OCI-LY7 (cell line): ENCODE results near the gene SPATS2L. TPM values are rescaled to one million over a fixed set of nuclear protein-coding genes. Genes with fewer than 3 reads are reported as not detected.

Source experiments
- BruUV-seq: library from RNA; stranded (reverse); fragments of 400-500 nt; replicated peaks from 2 replicates; lab custom pipeline; 2021; lab: Mats Ljungman, UMichigan
- CTCF ChIA-PET: fragments of 300-600 bp; sonication (Branson Sonifier 250); formaldehyde crosslinking; loops from one replicate; lab custom pipeline; 2022; ENCODE audit warnings: antibody characterized with exemption; ENCODE audit not compliant: unreplicated experiment; lab: Charles Lee
- POLR2A ChIA-PET: fragments of 300-600 bp; sonication (Branson Sonifier 250); formaldehyde crosslinking; loops from one replicate; lab custom pipeline; 2022; ENCODE audit warnings: antibody characterized with exemption; lab: Charles Lee
- DNase-seq: peaks from one replicate; pipeline ENCODE4 v3.0.0-alpha.2; 2015; ENCODE audit warnings: low spot score
- H2AFZ ChIP-seq: fragments of 200-600 bp; sonication (generic), shearing (Covaris generic); 2 replicates; pipeline ENCODE4 v1.6.1; 2014; ENCODE audit warnings: mild to moderate bottlenecking, antibody characterized with exemption, low read length, moderate library complexity
- H3K27ac ChIP-seq: fragments of 200-600 bp; sonication (generic); 2 replicates; pipeline ENCODE4 v1.5.1; 2014; ENCODE audit warnings: mixed run types, low read depth, mild to moderate bottlenecking, moderate library complexity, low read length, inconsistent platforms; ENCODE audit not compliant: poor library complexity, severe bottlenecking
- H3K36me3 ChIP-seq: fragments of 200-600 bp; sonication (generic); 2 replicates; pipeline ENCODE4 v1.6.1; 2014; ENCODE audit warnings: mild to moderate bottlenecking, antibody characterized with exemption, low read length, moderate library complexity, mixed read lengths; ENCODE audit not compliant: insufficient read depth
- H3K4me1 ChIP-seq: fragments of 200-600 bp; sonication (generic); 2 replicates; pipeline ENCODE4 v1.5.1; 2014; ENCODE audit warnings: mild to moderate bottlenecking, low read length; ENCODE audit not compliant: insufficient read depth, poor library complexity, severe bottlenecking
- H3K4me2 ChIP-seq: fragments of 200-600 bp; sonication (generic); 2 replicates; pipeline ENCODE4 v1.6.1; 2014; ENCODE audit warnings: mild to moderate bottlenecking, low read length
- H3K4me3 ChIP-seq: fragments of 200-600 bp; sonication (generic); 2 replicates; pipeline ENCODE4 v1.5.1; 2014; ENCODE audit warnings: mild to moderate bottlenecking, low read depth, low read length; ENCODE audit not compliant: poor library complexity, severe bottlenecking
- H3K79me2 ChIP-seq: fragments of 200-600 bp; sonication (generic); 2 replicates; pipeline ENCODE4 v1.6.1; 2016; ENCODE audit warnings: low read depth, mild to moderate bottlenecking, low read length, moderate library complexity, mixed read lengths; ENCODE audit not compliant: insufficient read depth
- H3K9me2 ChIP-seq: fragments of 200-600 bp; sonication (generic); 2 replicates; pipeline ENCODE4 v1.6.1; 2016; ENCODE audit warnings: mild to moderate bottlenecking, low read length, mixed read lengths; ENCODE audit not compliant: insufficient read depth
- H3K9me3 ChIP-seq: fragments of 200-600 bp; sonication (generic); 2 replicates; pipeline ENCODE4 v1.6.1; 2014; ENCODE audit warnings: mild to moderate bottlenecking, mixed run types, low read length, mixed read lengths
- H4K20me1 ChIP-seq: fragments of 200-600 bp; sonication (generic); 2 replicates; pipeline ENCODE4 v1.6.1; 2014; ENCODE audit warnings: mild to moderate bottlenecking, antibody characterized with exemption, low read length, moderate library complexity, mixed read lengths; ENCODE audit not compliant: insufficient read depth
- CTCF ChIP-seq: fragments of 200-600 bp; sonication (generic); conservative IDR thresholded peaks from 2 replicates; pipeline ENCODE4 v1.5.1; 2014; ENCODE audit warnings: mild to moderate bottlenecking, antibody characterized with exemption, low read length, moderate library complexity, mixed read lengths
- EZH2phosphoT487 ChIP-seq: fragments of 200-600 bp; sonication (generic); IDR thresholded peaks from 2 replicates; pipeline ENCODE4 v1.6.1; 2018; ENCODE audit warnings: low read depth, borderline replicate concordance, mild to moderate bottlenecking, mixed run types, antibody characterized with exemption, low read length, moderate library complexity, mixed read lengths
- intact Hi-C: fragments of 100-400 bp; cut with micrococcal nuclease; formaldehyde crosslinking; loops from one replicate; pipeline ENCODE4 v1.10.0; 2022; ENCODE audit not compliant: unreplicated experiment
- total RNA-seq, 2 experiments: library from RNA; depleted of rRNA in 1 of 2; stranded (reverse); fragments of >200 nt in 1 of 2; shearing (Covaris generic) in 1 of 2; gene quantifications; 2 replicates each; pipeline ENCODE4 v1.2.3, GENCODE V29; 2014 to 2022

Gene SPATS2L
- total RNA-seq, 2 experiments from 2014 or later: 3.1 to 5.2 TPM

GRCh38 chr2:200431996-200432705 is 125.7 kb downstream of the SPATS2L start:
- H2AFZ ChIP-seq: no peak overlapping the region
- no peak for TF ChIP-seq CTCF
- no peak for TF ChIP-seq EZH2phosphoT487
- H3K79me2 ChIP-seq: no peaks in the 10 kb centered on the region
- ChIA-PET POLR2A (interaction anchor here (0.8 kb wide), 1 partner anchor 12 kb away, joined by 3 read pairs; no protein-coding TSS in a partner anchor), CTCF (no interaction called here)
- H3K4me3 ChIP-seq: no peak overlapping the region
- H3K9me3 ChIP-seq: no peaks in the 10 kb centered on the region
- no peak overlapping the region for H3K4me2 ChIP-seq
- H3K36me3 ChIP-seq: no peaks in the 10 kb centered on the region
- no TSS peak for BruUV-seq
- DNase-seq: no peak
- no peak overlapping the region for H3K27ac ChIP-seq
- no peaks in the 10 kb centered on the region for H3K4me1 ChIP-seq
- no peaks in the 10 kb centered on the region for H4K20me1 ChIP-seq
- no peaks in the 10 kb centered on the region for H3K9me2 ChIP-seq
- intact Hi-C loops: no loop called here

GRCh38 chr2:200435379-200435778 is 128.9 kb downstream of the SPATS2L start:
- no peaks in the 10 kb centered on the region for H4K20me1 ChIP-seq
- ChIA-PET CTCF (no interaction called here), POLR2A (interaction anchor here (1.1 kb wide), 1 partner anchor 29 kb away, joined by 3 read pairs; no protein-coding TSS in a partner anchor)
- no peaks in the 10 kb centered on the region for H3K9me2 ChIP-seq
- no TSS peak for BruUV-seq
- H3K4me2 ChIP-seq: no peak overlapping the region
- H3K4me3 ChIP-seq: no peak overlapping the region
- no peak for DNase-seq
- no peaks in the 10 kb centered on the region for H3K4me1 ChIP-seq
- intact Hi-C loops: no loop called here
- H3K36me3 ChIP-seq: no peaks in the 10 kb centered on the region
- H3K79me2 ChIP-seq: no peaks in the 10 kb centered on the region
- TF ChIP-seq EZH2phosphoT487 (no peak), CTCF (no peak)
- H3K27ac ChIP-seq: no peak overlapping the region
- no peaks in the 10 kb centered on the region for H3K9me3 ChIP-seq
- no peak overlapping the region for H2AFZ ChIP-seq

GRCh38 chr2:200438251-200438650 is 131.8 kb downstream of the SPATS2L start:
- intact Hi-C loops: no loop called here
- Histone ChIP-seq H2AFZ (no peak overlapping the region), H3K4me1 (no peaks in the 10 kb centered on the region), H3K27ac (no peak overlapping the region), H3K79me2 (no peaks in the 10 kb centered on the region), H3K9me3 (no peaks in the 10 kb centered on the region), H3K4me3 (no peak overlapping the region), H4K20me1 (no peaks in the 10 kb centered on the region), H3K36me3 (no peaks in the 10 kb centered on the region), H3K4me2 (no peak overlapping the region), H3K9me2 (no peaks in the 10 kb centered on the region)
- TF ChIP-seq CTCF (no peak), EZH2phosphoT487 (no peak)
- DNase-seq: no peak
- no TSS peak for BruUV-seq
- POLR2A ChIA-PET: no interaction called here
- CTCF ChIA-PET: no interaction called here
